Measurements from ENCODE around the gene UBA1. TPM values are rescaled to one million over a fixed set of nuclear protein-coding genes. Genes with fewer than 3 reads are reported as not detected.
A peak's percentile ranks its signal among the peaks of the same experiment; 100 is the strongest.

The UBA1 gene
- total and polyA plus RNA-seq, 9 donors: 90.0 to 196 (median 155) TPM

GRCh38 chrX:47218920-47219815 is 25.5 kb downstream of the UBA1 start:
- peak; percentile 53 to 81 (median 79) for DNase-seq
- H3K27ac ChIP-seq: peak overlapping the region; percentile 88 to 93
- peak overlapping the region; percentile 83 for H3K4me3 ChIP-seq
- peaks cover 16% of the 10 kb centered on the region for H3K4me1 ChIP-seq (ENCODE audit: insufficient read depth)
- WGBS, 3 donors: 13 to 25% (median 14%) methylated on average over 38 to 60 of the region's 60 CpGs
- H3K36me3 ChIP-seq: no peaks in the 10 kb centered on the region
- H3K9me3 ChIP-seq: no peaks in the 10 kb centered on the region
- no peak for TF ChIP-seq EP300 (IDR thresholded peaks at IDR 0.05)
- no peak for TF ChIP-seq CTCF (IDR thresholded peaks at IDR 0.05)
- TF ChIP-seq POLR2A (IDR thresholded peaks at IDR 0.05): no peak
- intact Hi-C loops (cut with DNase I): no loop called here
- no peaks in the 10 kb centered on the region for H3K27me3 ChIP-seq

DNA sequence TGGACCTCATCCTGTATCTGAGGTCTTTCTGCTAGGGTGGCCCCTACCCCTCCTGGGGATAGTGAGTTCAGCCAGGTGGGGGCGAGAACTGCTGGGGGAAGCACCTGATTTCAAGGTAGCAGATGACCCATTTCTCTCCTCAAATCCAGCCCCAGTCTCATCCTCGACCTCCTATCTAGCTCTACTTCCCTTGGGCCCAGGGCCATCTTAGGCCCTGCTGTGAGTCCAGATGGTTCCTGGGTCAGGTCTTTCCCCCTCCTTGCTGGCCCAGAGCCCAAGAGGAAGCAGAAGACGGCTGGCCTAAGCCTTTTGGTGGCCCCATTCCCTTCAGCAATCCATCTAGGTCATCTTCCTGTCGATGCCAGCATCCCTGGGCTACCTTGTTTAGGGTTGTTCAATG is 28.1 kb downstream of the UBA1 start:
- DNase-seq: peak in 2 of 5 donors; percentile 18 to 31
- intact Hi-C loops (cut with DNase I): no loop called here
- H3K4me3 ChIP-seq: no peak overlapping the region
- no peak for TF ChIP-seq POLR2A (IDR thresholded peaks at IDR 0.05)
- TF ChIP-seq EP300 (IDR thresholded peaks at IDR 0.05): no peak
- TF ChIP-seq CTCF (IDR thresholded peaks at IDR 0.05): no peak
- peaks cover 16% of the 10 kb centered on the region for H3K4me1 ChIP-seq (ENCODE audit: insufficient read depth)
- H3K9me3 ChIP-seq: no peaks in the 10 kb centered on the region
- no peaks in the 10 kb centered on the region for H3K27me3 ChIP-seq
- no peak overlapping the region for H3K27ac ChIP-seq
- 65 to 76% (median 75%) methylated on average over 4 of the region's 4 CpGs for WGBS, 3 donors
- H3K36me3 ChIP-seq: no peaks in the 10 kb centered on the region

DNA sequence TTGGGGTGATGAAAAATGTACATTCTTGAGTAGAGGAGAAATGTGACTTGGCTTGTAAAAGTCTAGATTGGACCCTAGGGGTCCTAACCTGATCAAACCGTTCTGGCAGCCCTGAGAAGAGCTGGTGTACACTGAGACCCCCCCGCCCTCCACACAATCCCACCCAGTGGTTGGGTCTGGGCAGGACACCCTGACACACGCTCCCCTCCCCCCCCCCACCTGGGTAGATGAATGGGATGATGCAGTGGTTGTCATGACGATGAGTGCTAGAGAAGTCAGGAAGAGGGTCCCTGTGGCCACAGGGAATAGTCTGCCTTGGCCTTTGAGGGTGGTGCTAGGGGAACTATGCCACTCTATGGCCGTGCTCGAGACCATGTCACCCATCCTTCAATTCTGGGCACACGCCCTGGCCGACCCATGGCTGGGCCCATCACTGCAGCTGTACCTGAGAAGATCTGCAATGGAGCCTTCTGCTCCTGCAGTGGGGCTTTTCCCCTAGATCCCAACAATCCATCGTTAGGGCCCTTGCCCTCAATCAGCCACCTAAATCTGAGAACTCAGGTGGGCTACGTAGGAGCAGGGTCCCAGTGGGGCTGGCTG is 29.2 kb downstream of the UBA1 start:
- intact Hi-C loops (cut with DNase I): no loop called here
- Histone ChIP-seq H3K27ac (no peak overlapping the region), H3K9me3 (no peaks in the 10 kb centered on the region), H3K4me1 (ENCODE audit: insufficient read depth) (peaks cover 16% of the 10 kb centered on the region), H3K27me3 (no peaks in the 10 kb centered on the region), H3K36me3 (no peaks in the 10 kb centered on the region), H3K4me3 (no peak overlapping the region)
- 84 to 94% (median 93%) methylated on average over 10 of the region's 10 CpGs for WGBS, 3 donors
- no peak for TF ChIP-seq CTCF (IDR thresholded peaks at IDR 0.05)
- TF ChIP-seq POLR2A (IDR thresholded peaks at IDR 0.05): no peak
- no peak for TF ChIP-seq EP300 (IDR thresholded peaks at IDR 0.05)
- peak in 2 of 5 donors; percentile 16 to 24 for DNase-seq

DNA sequence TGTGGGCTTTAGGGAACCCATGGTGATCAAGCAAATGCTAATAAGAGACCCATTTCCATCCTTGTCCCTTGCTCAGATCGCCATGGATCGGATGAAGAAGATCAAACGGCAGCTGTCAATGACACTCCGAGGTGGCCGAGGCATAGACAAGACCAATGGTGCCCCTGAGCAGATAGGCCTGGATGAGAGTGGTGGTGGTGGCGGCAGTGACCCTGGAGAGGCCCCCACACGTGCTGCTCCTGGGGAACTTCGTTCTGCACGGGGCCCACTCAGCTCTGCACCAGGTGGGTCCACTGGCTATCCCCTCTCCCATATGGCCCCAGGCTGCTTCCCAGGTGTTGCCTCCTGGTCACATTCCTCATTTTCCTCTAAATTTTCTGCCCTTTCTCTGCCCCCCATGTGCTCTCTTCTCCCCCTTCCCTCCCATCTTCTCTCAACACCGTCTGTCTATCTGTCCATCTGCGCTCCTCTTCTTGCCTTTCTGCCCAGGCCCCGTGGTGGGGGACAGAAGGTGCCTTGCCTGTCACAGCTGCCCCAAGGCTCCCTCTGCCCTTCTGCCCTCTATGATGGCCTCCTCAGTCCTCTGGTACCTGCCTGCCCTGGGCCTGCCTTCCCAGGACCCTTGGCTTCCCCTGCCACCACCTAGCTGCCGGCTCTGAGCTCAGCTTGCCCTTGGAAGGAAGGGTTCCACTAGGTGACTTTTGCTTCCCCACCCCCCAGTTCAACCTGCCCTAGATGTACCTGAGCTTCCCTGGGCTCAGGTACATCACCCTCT is 30.0 kb downstream of the UBA1 start:
- WGBS, 3 donors: 90 to 92% (median 92%) methylated on average over 13 of the region's 13 CpGs
- H3K4me3 ChIP-seq: no peak overlapping the region
- TF ChIP-seq POLR2A (IDR thresholded peaks at IDR 0.05): no peak
- H3K27me3 ChIP-seq: no peaks in the 10 kb centered on the region
- DNase-seq: peak in 2 of 5 donors; percentile 9 to 26
- no peaks in the 10 kb centered on the region for H3K9me3 ChIP-seq
- no peak overlapping the region for H3K27ac ChIP-seq
- peaks cover 16% of the 10 kb centered on the region for H3K4me1 ChIP-seq (ENCODE audit: insufficient read depth)
- intact Hi-C loops (cut with DNase I): no loop called here
- H3K36me3 ChIP-seq: no peaks in the 10 kb centered on the region
